Left lung (tissue), 10 donors: ENCODE data around the gene DEFB114. TPM values are rescaled to one million over a fixed set of nuclear protein-coding genes. Genes with fewer than 3 reads are reported as not detected.

Experiments
- ATAC-seq: fragments of 200-7000 bp; cut with Tn5 transposase; one replicate; pipeline ENCODE4 v1.9.1; 2020; ENCODE audit warnings: moderate library complexity
- DNase-seq, 4 donors: peaks; one replicate each; pipeline ENCODE4 v3.0.0-alpha.2; 2013 to 2020
- H3K27ac ChIP-seq, 2 donors: fragments of 200-600 bp; sonication (generic) in 1 of 2; one replicate each; pipeline versions ENCODE4 v1.5.0 to v1.8.0; 2020 to 2021
- H3K27me3 ChIP-seq, 2 donors: fragments of 200-600 bp; sonication (generic) in 1 of 2; one replicate each; pipeline versions ENCODE4 v1.5.0 to v1.8.0; 2020 to 2021
- H3K36me3 ChIP-seq, 2 donors: fragments of 200-600 bp; sonication (generic) in 1 of 2; one replicate each; pipeline versions ENCODE4 v1.5.0 to v1.8.0; 2020 to 2021
- H3K4me1 ChIP-seq, 2 donors: fragments of 200-600 bp; one replicate each; pipeline ENCODE4 v1.8.0; 2021
- H3K4me3 ChIP-seq, 2 donors: fragments of 200-600 bp; sonication (generic) in 1 of 2; one replicate each; pipeline versions ENCODE4 v1.5.0 to v1.8.0; 2020 to 2021; ENCODE audit warnings: mild to moderate bottlenecking in 1 of 2
- H3K9me3 ChIP-seq, 2 donors: fragments of 200-600 bp; sonication (generic) in 1 of 2; one replicate each; pipeline versions ENCODE4 v1.5.0 to v1.8.0; 2020 to 2021
- CTCF ChIP-seq, 2 donors: fragments of 200-600 bp; sonication (generic) in 1 of 2; IDR thresholded peaks; one replicate each; pipeline versions ENCODE4 v1.5.0 to v1.8.0; 2021; ENCODE audit warnings: antibody characterized with exemption in 2 of 2
- intact Hi-C, 2 donors: fragments of 100-400 bp; cut with DNase I; formaldehyde crosslinking; loops; one replicate each; pipeline versions ENCODE4 v1.11.2 to v1.14.2; 2022
- polyA plus RNA-seq, 6 donors: library from polyadenylated mRNA; unstranded; fragments of 120-200 nt; gene quantifications; one replicate each; pipeline ENCODE4 v1.2.1, GENCODE V29; 2013; ENCODE audit not compliant: insufficient read length in 6 of 6
- total RNA-seq, 2 donors: library from RNA; stranded (reverse); fragmentation: NEBNext Ultra II Directional; extraction: Animal tissue kit (Norgen Biotek cat#: 25700); gene quantifications; one replicate each; pipeline ENCODE4 v1.2.1, GENCODE V29; 2021
- donor health status: DM: no; HTN: yes; CAD: no.
- donor health status: DM: no; HTN: no; CAD: no.

DEFB114 gene
- total and polyA plus RNA-seq, 8 donors = not detected

GRCh38 chr6:49933526-49933925 is 30.4 kb downstream of the DEFB114 start:
- ATAC-seq (no peak), DNase-seq (peak in 1 of 4 donors; percentile 70)
- H3K9me3 ChIP-seq = no peaks in the 10 kb centered on the region
- no peak overlapping the region for H3K27ac ChIP-seq
- H3K4me3 ChIP-seq = no peak overlapping the region
- intact Hi-C loops = no loop called here
- no peaks in the 10 kb centered on the region for H3K27me3 ChIP-seq
- H3K4me1 ChIP-seq = no peaks in the 10 kb centered on the region
- no peak for TF ChIP-seq CTCF (IDR thresholded peaks at IDR 0.05)
- no peaks in the 10 kb centered on the region for H3K36me3 ChIP-seq

GRCh38 chr6:49929340-49929739 is 34.6 kb downstream of the DEFB114 start:
- Histone ChIP-seq H3K9me3 (no peaks in the 10 kb centered on the region), H3K4me1 (no peaks in the 10 kb centered on the region)
- intact Hi-C loops = no loop called here

GRCh38 chr6:49923826-49924225 is 40.1 kb downstream of the DEFB114 start:
- TF ChIP-seq CTCF (IDR thresholded peaks at IDR 0.05) = no peak
- DNase-seq = peak in 2 of 4 donors; percentile 10 to 53
- intact Hi-C loops = no loop called here
- H3K9me3 ChIP-seq = no peaks in the 10 kb centered on the region
- no peak overlapping the region for H3K27ac ChIP-seq
- H3K27me3 ChIP-seq = no peaks in the 10 kb centered on the region
- no peak overlapping the region for H3K4me3 ChIP-seq
- ATAC-seq = no peak
- H3K36me3 ChIP-seq = no peaks in the 10 kb centered on the region
- H3K4me1 ChIP-seq = no peaks in the 10 kb centered on the region

More at GRCh38 chr6:49929340-49929739, 34.6 kb downstream of the DEFB114 start:
- Histone ChIP-seq H3K36me3 (no peaks in the 10 kb centered on the region), H3K27ac (no peak overlapping the region), H3K27me3 (no peaks in the 10 kb centered on the region), H3K4me3 (no peak overlapping the region)
- DNase-seq = no peak
- ATAC-seq = no peak
- no peak for TF ChIP-seq CTCF (IDR thresholded peaks at IDR 0.05)

GRCh38 chr6:49919935-49920644 is 43.9 kb downstream of the DEFB114 start:
- Histone ChIP-seq H3K27me3 (no peaks in the 10 kb centered on the region), H3K27ac (no peak overlapping the region), H3K9me3 (no peaks in the 10 kb centered on the region), H3K36me3 (no peaks in the 10 kb centered on the region), H3K4me3 (no peak overlapping the region), H3K4me1 (no peaks in the 10 kb centered on the region)
- ATAC-seq (no peak), DNase-seq (no peak)
- no peak for TF ChIP-seq CTCF (IDR thresholded peaks at IDR 0.05)
- intact Hi-C loops = no loop called here

GRCh38 chr6:49919261-49919660 is 44.7 kb downstream of the DEFB114 start:
- ATAC-seq (no peak), DNase-seq (no peak)
- Histone ChIP-seq H3K27me3 (no peaks in the 10 kb centered on the region), H3K4me3 (no peak overlapping the region), H3K4me1 (no peaks in the 10 kb centered on the region), H3K9me3 (no peaks in the 10 kb centered on the region), H3K36me3 (no peaks in the 10 kb centered on the region), H3K27ac (no peak overlapping the region)
- no peak for TF ChIP-seq CTCF (IDR thresholded peaks at IDR 0.05)
- intact Hi-C loops = no loop called here
